Heart left ventricle (tissue), 13 donors: Measurements from ENCODE around the gene COL28A1.

ENCODE experiments used
- CTCF ChIP-seq, 12 donors: fragments of 200-600 bp; sonication (generic) in 4 of 12; IDR thresholded peaks; one replicate each; pipeline versions ENCODE4 v1.5.0 to v1.8.0; 2018 to 2022; ENCODE audit warnings: antibody characterized with exemption in 12 of 12, mild to moderate bottlenecking in 5 of 12
- POLR2A ChIP-seq, 2 donors: fragments of 450-650 bp; IDR thresholded peaks; one replicate each; pipeline ENCODE4 v1.6.1; 2017; ENCODE audit warnings: antibody characterized with exemption in 2 of 2, mild to moderate bottlenecking in 2 of 2, moderate library complexity in 2 of 2
- donor health status: ischemic (EF 13 %, LVEDD 7.1; RV severe dilation, severe dysfunction).
- donor health status: DM: no; HTN: yes; CAD: no.
- donor health status: DM: no; HTN: no; CAD: no.
- donor health status: ischemic (EF 25% LVEDD 6.9; RV normal size, moderate dysfunction).
- donor health status: ischemic (EF 25% LVEDD 5.7; RV mildly dilated, moderate dysfunction).
- donor health status: ischemic (EF 35%, LVEDD 5.7; RV mildly dilated, moderate dysfunction).
- donor health status: nonischemic (EF 11% LVEDD 7.7; RV severe dilation, severe dysfunction).
- donor health status: DM: yes; HTN: yes; CAD: no.
- donor health status: PGD.
- donor health status: ischemic (EF 29% LVEDD 5.4; RV normal size, mild dysfunction).
- donor health status: nonischemic (EF 23%, LVEDD 6.1; RV moderate dilation, normal function).

GRCh38 chr7:7569615-7570014 is 33.9 kb upstream of the COL28A1 start:
- TF ChIP-seq CTCF (IDR thresholded peaks at IDR 0.05) (no peak), POLR2A (IDR thresholded peaks at IDR 0.05) (no peak)
